Activated T-helper 17 cell treated with anti-CD3 and anti-CD28 coated beads, Interleukin-2, amount 50 U/mL, for 72 hours (primary cell): ENCODE data around the gene TRIAP1. TPM values are rescaled to one million over a fixed set of nuclear protein-coding genes. Genes with fewer than 3 reads are reported as not detected.
A peak's percentile ranks its signal among the peaks of the same experiment; 100 is the strongest.
"Not testable (repeated sequence)": the region's sequence is repeated elsewhere in the genome, so short reads cannot be mapped to it uniquely, and the experiment has no call there.

Experiments
- ATAC-seq: fragments of 150-1000 bp; cut with Tn5 transposase; replicated peaks from 2 replicates; pipeline ENCODE4 v1.10.0; 2021; ENCODE audit warnings: mild to moderate bottlenecking, moderate library complexity
- H3K27ac Mint-ChIP-seq: one replicate; pipeline ENCODE4 v1.8.0; 2022; ENCODE audit warnings: mixed read lengths
- H3K27me3 Mint-ChIP-seq: one replicate; pipeline ENCODE4 v1.8.0; 2022; ENCODE audit warnings: mixed read lengths
- H3K36me3 Mint-ChIP-seq: one replicate; pipeline ENCODE4 v1.8.0; 2022; ENCODE audit warnings: low read depth, mild to moderate bottlenecking, mixed read lengths
- H3K4me1 Mint-ChIP-seq: one replicate; pipeline ENCODE4 v1.8.0; 2022; ENCODE audit warnings: mixed read lengths
- H3K4me3 Mint-ChIP-seq: one replicate; pipeline ENCODE4 v1.8.0; 2022; ENCODE audit warnings: mild to moderate bottlenecking, mixed read lengths
- H3K9me3 Mint-ChIP-seq: one replicate; pipeline ENCODE4 v1.8.0; 2022; ENCODE audit warnings: mixed read lengths
- total RNA-seq, 2 donors: library from RNA; stranded (reverse); gene quantifications; one replicate each; pipeline ENCODE4 v1.2.3, GENCODE V29; 2022

Gene TRIAP1
- total RNA-seq, 2 donors from 2014 or later = 31.8 to 58.6 TPM

DNA sequence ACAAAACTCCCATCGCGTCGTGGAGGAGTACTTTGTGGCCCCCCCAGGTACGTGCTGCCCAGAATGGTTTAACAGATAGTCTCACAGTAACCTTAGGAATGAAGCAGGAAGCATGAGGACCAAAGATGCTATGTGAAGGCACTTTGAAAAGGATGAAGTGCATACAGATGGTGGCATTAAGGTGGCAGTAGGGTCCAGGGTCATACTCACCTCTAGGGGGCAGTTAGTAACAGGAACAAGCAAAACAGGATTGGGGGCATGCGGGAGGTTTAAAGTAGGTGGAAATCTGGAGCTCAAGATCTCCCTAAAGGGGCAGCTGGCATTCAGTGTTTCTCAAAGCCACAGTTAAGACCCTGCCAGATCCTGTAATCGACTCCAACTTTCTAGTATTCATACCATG is 10.9 kb upstream of the TRIAP1 start:
- no peak for ATAC-seq
- Mint-ChIP-seq H3K36me3 (peaks cover 98% of the 10 kb centered on the region), H3K4me1 (no peaks in the 10 kb centered on the region), H3K9me3 (no peaks in the 10 kb centered on the region), H3K4me3 (no peak overlapping the region), H3K27ac (no peak overlapping the region), H3K27me3 (no peaks in the 10 kb centered on the region)

DNA sequence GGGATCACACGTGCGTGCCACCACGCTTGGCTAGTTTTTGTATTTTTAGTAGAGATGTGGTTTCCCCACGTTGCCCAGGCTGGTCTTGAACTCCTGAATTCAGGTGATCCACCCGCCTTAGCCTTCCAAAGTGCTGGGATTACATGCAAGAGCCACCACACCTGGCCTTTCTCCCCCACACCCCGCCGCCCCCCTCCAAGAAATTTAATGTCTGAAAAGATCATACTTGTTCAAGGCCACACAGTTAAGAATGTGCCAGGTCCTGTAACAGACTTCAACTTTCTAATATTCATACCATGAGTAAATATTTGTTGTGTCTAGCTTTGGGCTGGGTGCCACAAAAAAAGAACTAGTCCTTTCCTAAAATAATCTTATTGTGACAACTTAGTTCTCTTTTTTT is 9.1 kb upstream of the TRIAP1 start:
- H3K27ac Mint-ChIP-seq = no peak overlapping the region
- H3K27me3 Mint-ChIP-seq = no peaks in the 10 kb centered on the region
- no peak overlapping the region for H3K4me3 Mint-ChIP-seq
- H3K4me1 Mint-ChIP-seq = no peaks in the 10 kb centered on the region
- H3K36me3 Mint-ChIP-seq = peaks cover 90% of the 10 kb centered on the region
- ATAC-seq = no peak
- H3K9me3 Mint-ChIP-seq = no peaks in the 10 kb centered on the region

DNA sequence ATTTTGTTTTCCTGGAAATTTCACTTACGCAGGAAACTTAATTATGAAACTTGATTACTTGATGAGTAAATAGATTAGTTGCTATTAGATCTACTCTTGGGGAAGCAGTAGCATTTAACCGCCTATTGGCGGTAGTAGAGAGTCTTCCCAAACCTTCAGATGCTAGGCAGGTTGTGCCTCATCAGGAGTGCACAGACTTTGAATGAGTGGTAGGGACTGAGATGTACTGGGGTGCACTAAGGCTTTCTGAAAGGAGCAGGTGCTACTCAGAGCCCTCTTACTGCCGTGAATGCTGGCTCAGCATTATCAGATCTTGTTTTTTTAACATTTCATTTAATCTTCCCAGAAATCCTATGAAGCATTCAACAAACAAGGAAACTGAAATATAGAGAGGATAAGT is 7.8 kb upstream of the TRIAP1 start:
- H3K27ac Mint-ChIP-seq = peak overlapping the region; percentile 32

DNA sequence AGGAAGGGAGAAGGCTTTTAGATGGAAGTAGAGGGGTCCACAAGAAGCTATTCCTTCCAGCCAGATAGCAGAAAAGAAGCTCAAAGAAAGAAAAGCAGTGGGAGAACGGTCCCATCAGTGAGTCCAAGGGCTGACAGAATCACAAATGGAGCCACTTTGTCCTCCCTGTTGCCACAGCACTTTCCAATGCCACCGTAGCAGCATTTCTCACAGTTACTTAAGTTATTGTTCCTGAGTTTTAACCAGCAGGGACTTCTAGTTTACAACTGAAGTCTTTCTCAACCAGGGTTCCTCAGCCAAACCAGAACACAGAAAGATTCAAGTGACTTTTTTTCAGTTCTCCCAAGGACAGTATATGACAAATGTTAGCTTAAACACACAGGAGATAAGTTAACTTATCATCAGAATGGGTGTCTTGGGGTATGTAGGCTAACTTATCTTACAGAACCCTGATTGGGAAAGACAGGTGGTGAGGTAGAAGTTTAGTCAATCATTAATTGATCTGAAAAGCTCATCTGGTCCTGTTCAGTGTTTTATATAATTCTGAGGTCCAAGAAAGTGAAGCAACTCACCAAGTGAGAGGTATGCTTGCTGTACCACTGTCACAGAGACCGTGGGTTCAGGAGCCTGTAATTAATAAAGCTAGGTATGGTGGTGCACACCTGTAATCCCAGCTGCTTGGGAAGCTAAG is 7.0 kb upstream of the TRIAP1 start:
- no peak overlapping the region for H3K4me3 Mint-ChIP-seq
- H3K4me1 Mint-ChIP-seq = no peaks in the 10 kb centered on the region
- no peak for ATAC-seq
- H3K36me3 Mint-ChIP-seq = peaks cover 90% of the 10 kb centered on the region
- H3K9me3 Mint-ChIP-seq = no peaks in the 10 kb centered on the region
- peak overlapping the region; percentile 32 for H3K27ac Mint-ChIP-seq
- H3K27me3 Mint-ChIP-seq = no peaks in the 10 kb centered on the region

More for the DNA sequence above, 7.8 kb upstream of the TRIAP1 start:
- no peaks in the 10 kb centered on the region for H3K9me3 Mint-ChIP-seq
- ATAC-seq = peak; percentile 93
- no peaks in the 10 kb centered on the region for H3K27me3 Mint-ChIP-seq
- H3K36me3 Mint-ChIP-seq = peaks cover 90% of the 10 kb centered on the region
- H3K4me1 Mint-ChIP-seq = no peaks in the 10 kb centered on the region
- H3K4me3 Mint-ChIP-seq = no peak overlapping the region

DNA sequence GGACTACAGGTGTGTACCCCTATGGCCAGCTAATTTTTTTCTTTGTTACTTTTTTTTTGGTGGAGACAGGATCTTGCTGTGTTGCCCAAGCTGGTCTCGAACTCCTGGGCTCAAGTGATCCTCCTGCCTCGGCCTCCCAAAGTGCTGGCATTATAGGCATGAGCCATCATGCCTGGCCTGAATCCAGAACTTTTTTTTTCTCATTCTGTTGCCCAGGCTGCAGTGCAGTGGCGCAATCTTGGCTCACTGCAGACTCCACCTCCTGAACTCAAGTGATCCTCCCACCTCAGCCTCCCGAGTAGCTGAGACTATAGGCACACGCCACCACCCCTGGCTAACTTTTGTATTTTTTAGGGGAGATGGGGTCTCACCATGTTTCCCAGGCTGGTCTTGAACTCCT is 6.3 kb upstream of the TRIAP1 start:
- not testable (repeated sequence) for H3K27me3 Mint-ChIP-seq, H3K9me3 Mint-ChIP-seq, H3K4me1 Mint-ChIP-seq, ATAC-seq, H3K4me3 Mint-ChIP-seq, H3K27ac Mint-ChIP-seq
- peaks cover 90% of the 10 kb centered on the region for H3K36me3 Mint-ChIP-seq

DNA sequence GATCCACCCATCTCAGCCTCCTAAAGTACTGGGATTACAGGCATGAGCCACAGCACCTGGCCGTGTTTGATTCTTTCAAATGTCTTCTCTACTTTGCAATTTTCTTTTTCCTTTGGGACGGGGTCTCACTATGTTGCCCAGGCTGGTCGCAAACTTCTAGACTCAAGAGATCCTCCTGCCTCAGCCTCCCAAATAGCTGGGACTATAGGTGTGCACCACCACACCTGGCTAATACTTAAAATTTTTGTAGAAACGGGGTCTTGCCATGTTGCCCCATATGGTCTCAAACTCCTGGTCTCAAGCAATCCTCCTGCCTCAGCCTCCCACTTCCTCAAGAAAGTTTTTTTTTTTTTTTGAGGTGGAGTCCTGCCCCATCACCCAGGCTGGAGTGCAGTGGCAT is 1.8 kb upstream of the TRIAP1 start:
- no peaks in the 10 kb centered on the region for H3K27me3 Mint-ChIP-seq
- peak overlapping the region; percentile 99 for H3K4me3 Mint-ChIP-seq
- no peak for ATAC-seq
- H3K4me1 Mint-ChIP-seq = peaks cover 7% of the 10 kb centered on the region
- H3K9me3 Mint-ChIP-seq = no peaks in the 10 kb centered on the region
- H3K27ac Mint-ChIP-seq = peak overlapping the region; percentile 99
- peaks cover 86% of the 10 kb centered on the region for H3K36me3 Mint-ChIP-seq

DNA sequence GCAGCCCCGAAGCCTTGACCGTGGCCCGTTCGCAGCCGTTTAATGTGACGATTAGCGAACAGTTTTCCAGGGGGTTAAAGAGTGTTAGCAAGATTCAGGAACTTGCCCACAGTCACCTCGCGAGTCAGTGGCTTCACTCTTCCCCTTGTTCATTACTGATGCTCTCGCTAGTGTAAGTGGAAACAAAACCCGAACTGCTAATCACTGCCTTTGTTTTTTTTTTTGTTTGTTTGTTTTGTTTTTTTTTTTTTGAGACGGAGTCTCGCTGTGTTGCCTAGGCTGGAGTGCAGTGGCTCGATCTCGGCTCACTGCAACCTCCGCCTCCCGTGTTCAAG is 627 bp upstream of the TRIAP1 start:
- H3K4me1 Mint-ChIP-seq, ATAC-seq, H3K27me3 Mint-ChIP-seq, H3K9me3 Mint-ChIP-seq: not testable (repeated sequence)
- peak overlapping the region; percentile 99 for H3K4me3 Mint-ChIP-seq
- peak overlapping the region; percentile 99 for H3K27ac Mint-ChIP-seq
- H3K36me3 Mint-ChIP-seq = peaks cover 86% of the 10 kb centered on the region

DNA sequence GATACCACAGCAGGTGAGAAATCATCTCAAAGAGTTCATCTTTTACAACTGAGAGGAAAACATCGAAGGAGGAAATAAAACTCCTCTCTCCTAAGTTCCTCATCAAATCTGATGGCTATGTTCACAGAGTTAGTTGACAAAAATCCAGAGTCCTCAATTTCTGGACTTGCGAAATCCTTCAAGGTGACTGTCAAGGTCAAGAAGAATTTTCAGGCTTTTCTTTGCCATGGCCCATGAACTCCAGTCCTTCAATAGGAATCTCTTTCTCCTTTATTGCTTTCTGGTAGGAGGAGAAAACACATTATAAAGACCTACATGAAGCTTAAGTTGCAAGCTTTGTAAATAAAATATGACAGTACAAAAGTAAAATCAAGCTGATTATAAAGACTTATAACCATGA is 1.5 kb downstream of the TRIAP1 start:
- peaks cover 93% of the 10 kb centered on the region for H3K36me3 Mint-ChIP-seq
- no peaks in the 10 kb centered on the region for H3K27me3 Mint-ChIP-seq
- H3K4me1 Mint-ChIP-seq = peaks cover 7% of the 10 kb centered on the region
- peak overlapping the region; percentile 99 for H3K4me3 Mint-ChIP-seq
- no peaks in the 10 kb centered on the region for H3K9me3 Mint-ChIP-seq
- H3K27ac Mint-ChIP-seq = no peak overlapping the region
- ATAC-seq = no peak

DNA sequence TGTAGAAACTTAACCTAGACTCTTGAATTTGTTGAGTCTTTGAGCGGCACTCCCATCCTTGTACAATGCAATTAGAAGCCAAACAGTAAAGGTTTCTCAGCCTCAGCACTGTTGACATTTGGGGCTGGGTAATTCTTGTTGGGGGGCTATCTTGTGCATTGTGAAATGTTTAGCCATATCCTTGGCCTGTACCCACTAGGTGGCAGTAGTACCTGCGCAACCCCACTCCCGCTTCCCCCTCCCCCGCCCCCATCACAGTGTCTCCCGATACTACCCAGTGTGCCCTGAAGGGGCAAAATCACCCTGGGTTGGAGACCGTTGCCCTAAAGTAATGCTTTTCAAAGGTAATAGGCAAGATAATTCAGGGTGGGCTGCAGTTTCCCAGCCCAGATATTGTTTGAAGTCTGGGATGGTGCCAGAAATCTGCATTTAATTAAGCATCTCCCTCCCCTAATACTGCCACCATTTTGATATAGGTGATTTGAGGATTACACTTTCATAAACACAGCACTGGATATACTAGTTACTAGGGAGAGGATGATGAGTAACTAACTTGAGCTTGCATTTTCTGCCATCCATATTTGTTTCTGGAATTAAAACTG is 6.4 kb downstream of the TRIAP1 start:
- peak overlapping the region; percentile 28 for H3K27ac Mint-ChIP-seq
- peaks cover 67% of the 10 kb centered on the region for H3K36me3 Mint-ChIP-seq
- ATAC-seq = peak; percentile 30

DNA sequence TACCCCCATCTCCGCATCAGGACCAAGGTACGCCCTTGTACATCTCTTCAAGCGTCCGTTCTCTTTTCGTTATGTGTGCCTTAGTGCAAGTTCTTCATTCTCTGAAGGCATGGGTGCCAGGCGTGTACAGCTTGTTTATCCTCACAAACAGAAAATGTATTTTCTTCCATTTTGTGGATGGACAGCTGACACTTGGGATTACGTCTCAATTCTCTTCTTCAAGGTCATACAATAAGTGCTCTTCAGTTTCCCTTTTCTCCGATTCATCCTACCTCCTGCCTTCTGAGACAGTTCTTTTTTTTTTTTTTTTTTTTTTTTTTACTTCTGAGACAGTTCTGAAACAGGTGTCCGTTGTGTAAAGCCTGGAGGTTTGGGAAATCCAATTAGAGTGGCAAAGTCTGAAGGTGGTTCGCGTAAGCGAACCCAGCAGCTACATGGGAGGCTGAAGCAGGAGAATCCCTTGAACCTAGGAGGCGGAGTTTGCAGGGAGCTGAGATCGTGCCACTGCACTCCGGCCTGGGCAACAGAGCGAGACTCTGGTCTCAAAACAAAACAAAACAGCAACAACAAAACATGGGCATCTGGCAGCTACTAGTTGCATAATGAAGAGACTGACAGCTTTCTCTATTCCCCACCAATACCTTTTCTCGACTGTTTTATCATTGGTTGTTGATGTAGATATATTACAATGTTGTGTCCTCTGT is 7.5 kb downstream of the TRIAP1 start:
- Mint-ChIP-seq H3K36me3 (peaks cover 56% of the 10 kb centered on the region), H3K27me3 (no peaks in the 10 kb centered on the region), H3K27ac (peak overlapping the region; percentile 92), H3K9me3 (no peaks in the 10 kb centered on the region), H3K4me3 (peak overlapping the region; percentile 99), H3K4me1 (no peaks in the 10 kb centered on the region)
- ATAC-seq = peak; percentile 0

More for the DNA sequence above, 6.4 kb downstream of the TRIAP1 start:
- peak overlapping the region; percentile 99 for H3K4me3 Mint-ChIP-seq
- H3K9me3 Mint-ChIP-seq = no peaks in the 10 kb centered on the region
- H3K4me1 Mint-ChIP-seq = no peaks in the 10 kb centered on the region
- no peaks in the 10 kb centered on the region for H3K27me3 Mint-ChIP-seq

DNA sequence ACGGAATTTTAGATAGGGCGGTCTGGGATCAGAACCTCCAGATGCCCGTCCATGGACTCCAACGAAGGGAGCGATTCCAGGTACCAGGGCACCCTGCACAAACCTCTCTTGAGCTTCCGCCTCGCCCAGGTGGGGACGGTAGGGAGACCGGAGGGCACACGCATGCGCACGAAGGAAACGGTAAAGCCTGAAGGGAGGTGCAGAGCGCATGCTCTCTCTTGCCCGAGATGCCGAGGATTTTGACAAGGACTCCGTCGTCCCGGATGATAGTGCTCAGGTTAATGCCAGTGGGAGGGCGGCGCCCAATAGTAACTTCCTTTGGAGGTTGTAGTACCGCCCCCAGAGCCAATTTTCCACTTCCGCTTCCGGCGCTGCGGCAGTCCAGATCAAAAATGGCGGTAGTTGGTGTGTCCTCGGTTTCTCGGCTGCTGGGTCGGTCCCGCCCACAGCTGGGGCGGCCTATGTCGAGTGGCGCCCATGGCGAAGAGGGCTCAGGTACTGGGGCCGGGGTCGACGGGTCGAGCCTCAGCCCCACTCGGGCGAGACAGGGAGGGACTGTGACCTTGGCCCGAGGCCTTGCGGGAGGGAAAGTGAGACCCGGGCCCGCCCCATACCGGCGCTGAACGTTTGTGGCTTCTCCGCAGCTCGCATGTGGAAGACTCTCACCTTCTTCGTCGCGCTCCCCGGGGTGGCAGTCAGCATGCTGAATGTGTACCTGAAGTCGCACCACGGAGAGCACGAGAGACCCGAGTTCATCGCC is 8.3 kb downstream of the TRIAP1 start, which contains the start of gene COX6A1:
Gene COX6A1 (plus strand): TSS at position 379 of the 760 bp plus-strand sequence. CDS start 14 bp downstream, at position 393.
- H3K27ac Mint-ChIP-seq = peak within 1 kb of the TSS; percentile 92
- peaks cover 49% of the 10 kb centered on the region for H3K36me3 Mint-ChIP-seq
- ATAC-seq = peak; percentile 99
- peak within 1 kb of the TSS; percentile 99 for H3K4me3 Mint-ChIP-seq
- no peaks in the 10 kb centered on the region for H3K27me3 Mint-ChIP-seq
- no peaks in the 10 kb centered on the region for H3K9me3 Mint-ChIP-seq
- no peaks in the 10 kb centered on the region for H3K4me1 Mint-ChIP-seq

DNA sequence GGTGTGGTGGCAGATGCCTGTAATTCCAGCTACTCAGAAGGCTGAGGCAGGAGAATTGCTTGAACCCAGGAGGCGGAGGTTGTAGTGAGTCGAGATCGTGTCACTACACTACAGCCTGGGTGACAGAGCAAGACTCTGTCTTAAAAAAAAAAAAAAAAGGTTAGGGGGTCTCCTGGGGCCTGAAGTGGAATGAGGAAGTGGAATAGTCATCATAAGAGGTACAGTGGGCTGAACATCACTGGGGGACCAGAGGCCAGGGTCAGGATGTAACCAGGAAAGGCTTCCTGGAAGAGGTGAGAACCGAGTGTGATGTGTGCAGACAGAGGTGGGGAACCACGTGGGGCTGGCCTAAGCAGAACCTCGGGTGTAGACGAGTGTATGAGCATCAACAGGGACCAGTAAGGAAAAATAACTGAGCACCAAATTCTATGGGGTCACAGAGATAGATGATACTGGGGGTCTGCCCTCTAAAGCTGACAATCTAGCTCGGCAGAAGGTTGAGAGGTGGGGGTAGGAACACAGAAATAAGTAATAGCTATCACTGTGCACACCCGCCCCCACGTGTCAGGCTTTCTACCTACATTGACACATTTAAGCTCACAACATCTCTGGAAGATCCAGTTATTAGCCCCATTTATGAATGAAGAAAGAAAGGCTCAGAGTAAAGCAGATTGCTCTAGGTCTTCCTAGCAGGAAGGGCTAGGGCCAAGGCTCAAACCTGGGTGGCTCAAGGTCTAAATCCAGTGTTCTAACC is 13.2 kb downstream of the TRIAP1 start:
- ATAC-seq = no peak
- H3K4me1 Mint-ChIP-seq = peaks cover 5% of the 10 kb centered on the region
- no peak overlapping the region for H3K27ac Mint-ChIP-seq
- H3K27me3 Mint-ChIP-seq = no peaks in the 10 kb centered on the region
- H3K36me3 Mint-ChIP-seq = peaks cover 3% of the 10 kb centered on the region
- H3K4me3 Mint-ChIP-seq = no peak overlapping the region
- no peaks in the 10 kb centered on the region for H3K9me3 Mint-ChIP-seq

DNA sequence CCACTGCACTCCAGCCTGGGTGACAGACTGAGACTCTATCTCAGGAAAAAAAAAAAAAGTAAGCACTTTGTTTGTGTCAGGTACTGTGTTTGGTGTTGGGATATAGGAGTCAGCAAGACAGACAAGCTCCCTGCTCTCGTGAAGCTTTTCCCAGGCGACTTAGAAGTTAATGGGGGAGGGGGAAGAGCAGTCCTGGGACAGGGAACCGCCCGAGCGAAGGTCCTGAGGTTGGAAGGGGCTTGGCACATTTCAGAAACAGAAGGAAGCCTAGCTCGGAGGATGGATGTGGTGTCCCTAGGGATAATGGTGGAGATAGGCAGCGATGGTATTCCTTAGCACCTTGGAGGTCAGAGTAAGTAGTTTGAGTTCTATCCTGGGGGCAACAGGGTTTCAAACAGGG is 16.8 kb downstream of the TRIAP1 start:
- no peak overlapping the region for H3K27ac Mint-ChIP-seq
- no peak for ATAC-seq
- H3K36me3 Mint-ChIP-seq = no peaks in the 10 kb centered on the region
- H3K27me3 Mint-ChIP-seq = no peaks in the 10 kb centered on the region
- H3K4me3 Mint-ChIP-seq = no peak overlapping the region
- H3K9me3 Mint-ChIP-seq = no peaks in the 10 kb centered on the region
- H3K4me1 Mint-ChIP-seq = peaks cover 5% of the 10 kb centered on the region
